Ishikawa (cell line): ENCODE data around the gene C21orf58.

Source experiments
- CEBPB ChIP-seq: IDR thresholded peaks from 2 replicates; pipeline ENCODE4 v1.6.1; 2012
- CREB1 ChIP-seq: IDR thresholded peaks from 2 replicates; pipeline ENCODE4 v1.6.1; 2012; ENCODE audit warnings: low read depth
- EGR1 ChIP-seq: IDR thresholded peaks from 2 replicates; pipeline ENCODE4 v1.6.1; 2012
- EP300 ChIP-seq: IDR thresholded peaks from 2 replicates; pipeline ENCODE4 v1.6.1; 2012; ENCODE audit warnings: borderline replicate concordance
- FOXM1 ChIP-seq: IDR thresholded peaks from 2 replicates; pipeline ENCODE4 v1.6.1; 2012; ENCODE audit warnings: low read depth, borderline replicate concordance
- MAX ChIP-seq: IDR thresholded peaks from 2 replicates; pipeline ENCODE4 v1.6.1; 2012
- NFIC ChIP-seq: IDR thresholded peaks from 2 replicates; pipeline ENCODE4 v1.6.1; 2012
- RAD21 ChIP-seq: IDR thresholded peaks from 2 replicates; pipeline ENCODE4 v1.6.1; 2012; ENCODE audit warnings: low read depth
- REST ChIP-seq: IDR thresholded peaks from 2 replicates; pipeline ENCODE4 v1.6.1; 2012; ENCODE audit warnings: low read depth, mild to moderate bottlenecking
- TAF1 ChIP-seq: IDR thresholded peaks from 2 replicates; pipeline ENCODE4 v1.6.1; 2012; ENCODE audit warnings: low read depth, mild to moderate bottlenecking
- TCF12 ChIP-seq: IDR thresholded peaks from 2 replicates; pipeline ENCODE4 v1.6.1; 2012; ENCODE audit warnings: low read depth
- TEAD4 ChIP-seq: IDR thresholded peaks from 2 replicates; pipeline ENCODE4 v1.6.1; 2012
- YY1 ChIP-seq: IDR thresholded peaks from 2 replicates; pipeline ENCODE4 v1.6.1; 2012; ENCODE audit warnings: low read depth
- ZBTB7A ChIP-seq: IDR thresholded peaks from 2 replicates; pipeline ENCODE4 v1.6.1; 2012; ENCODE audit warnings: low read depth

DNA sequence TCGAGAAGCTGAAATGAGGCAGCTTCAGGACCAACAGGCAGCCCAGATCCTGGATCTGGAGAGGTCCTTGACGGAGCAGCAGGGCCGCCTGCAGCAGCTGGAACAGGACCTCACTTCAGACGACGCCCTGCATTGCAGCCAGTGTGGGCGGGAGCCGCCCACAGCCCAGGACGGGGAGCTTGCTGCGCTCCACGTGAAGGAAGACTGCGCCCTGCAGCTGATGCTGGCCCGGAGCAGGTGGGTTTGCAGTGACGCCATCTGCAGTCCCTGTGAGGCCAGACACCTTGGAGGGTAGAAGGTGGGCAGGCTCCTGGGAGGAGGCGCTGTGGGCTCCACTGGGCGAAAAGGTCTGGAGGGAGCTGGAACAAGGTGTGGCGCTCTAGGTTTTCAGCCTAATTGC is 40.0 kb upstream of the C21orf58 start:
- TF ChIP-seq TAF1 (no peak), TCF12 (no peak), RAD21 (no peak), REST (no peak), CEBPB (no peak), MAX (no peak), YY1 (no peak), ZBTB7A (no peak), TEAD4 (no peak), EP300 (no peak), CREB1 (no peak), FOXM1 (no peak), NFIC (no peak), EGR1 (no peak)
